Measurements from ENCODE around the gene OPCML.

The OPCML gene

GRCh38 chr11:132972565-132972964, 559.7 kb downstream of the OPCML start:
- TF ChIP-seq, protein P1, sequence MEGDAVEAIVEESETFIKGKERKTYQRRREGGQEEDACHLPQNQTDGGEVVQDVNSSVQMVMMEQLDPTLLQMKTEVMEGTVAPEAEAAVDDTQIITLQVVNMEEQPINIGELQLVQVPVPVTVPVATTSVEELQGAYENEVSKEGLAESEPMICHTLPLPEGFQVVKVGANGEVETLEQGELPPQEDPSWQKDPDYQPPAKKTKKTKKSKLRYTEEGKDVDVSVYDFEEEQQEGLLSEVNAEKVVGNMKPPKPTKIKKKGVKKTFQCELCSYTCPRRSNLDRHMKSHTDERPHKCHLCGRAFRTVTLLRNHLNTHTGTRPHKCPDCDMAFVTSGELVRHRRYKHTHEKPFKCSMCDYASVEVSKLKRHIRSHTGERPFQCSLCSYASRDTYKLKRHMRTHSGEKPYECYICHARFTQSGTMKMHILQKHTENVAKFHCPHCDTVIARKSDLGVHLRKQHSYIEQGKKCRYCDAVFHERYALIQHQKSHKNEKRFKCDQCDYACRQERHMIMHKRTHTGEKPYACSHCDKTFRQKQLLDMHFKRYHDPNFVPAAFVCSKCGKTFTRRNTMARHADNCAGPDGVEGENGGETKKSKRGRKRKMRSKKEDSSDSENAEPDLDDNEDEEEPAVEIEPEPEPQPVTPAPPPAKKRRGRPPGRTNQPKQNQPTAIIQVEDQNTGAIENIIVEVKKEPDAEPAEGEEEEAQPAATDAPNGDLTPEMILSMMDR (conservative IDR thresholded peaks at IDR 0.05; ENCODE audit: low read depth): no peak
- no peak overlapping the region for H3K27ac ChIP-seq
- DNase-seq (ENCODE audit: low spot score): no peak
- ChIA-PET CTCF (no interaction called here), POLR2A (ENCODE audit: low non-redundant PET) (no interaction called here)

- H3K27ac ChIP-seq: no peak overlapping the region
- DNase-seq (ENCODE audit: low spot score): no peak
- TF ChIP-seq, protein P1 (conservative IDR thresholded peaks at IDR 0.05; ENCODE audit: low read depth): no peak
- POLR2A ChIA-PET (ENCODE audit: low non-redundant PET): no interaction called here
- CTCF ChIA-PET: interaction anchor here (0.7 kb wide), 1 partner anchor 1789 kb away, joined by 5 read pairs; no protein-coding TSS in a partner anchor
Measured at GRCh38 chr11:132971351-132971750, 561.0 kb downstream of the OPCML start.

DNA sequence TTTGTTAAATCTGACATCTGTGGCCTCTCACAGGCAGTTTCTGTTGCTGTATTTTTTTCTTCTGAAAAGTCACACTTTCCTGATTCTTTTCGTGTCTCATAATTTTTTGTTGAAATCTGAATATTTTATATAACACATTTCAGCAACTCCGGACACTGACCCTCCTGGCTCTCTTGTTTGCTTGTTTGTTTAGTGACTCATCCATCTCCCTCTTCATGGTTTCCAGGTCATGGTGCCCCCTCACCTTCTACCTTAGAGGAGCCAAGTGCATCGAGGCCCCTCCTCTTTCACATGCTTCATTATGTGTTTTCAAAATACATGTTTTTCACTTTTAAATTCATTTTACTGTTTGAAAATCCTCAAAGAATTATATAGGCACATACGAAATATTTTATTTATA, 562.4 kb downstream of the OPCML start:
- ChIA-PET POLR2A (ENCODE audit: low non-redundant PET) (no interaction called here), CTCF (no interaction called here)

GRCh38 chr11:132962041-132962440, 570.3 kb downstream of the OPCML start:
- no peak for DNase-seq (ENCODE audit: low spot score)
- CTCF ChIA-PET: no interaction called here
- POLR2A ChIA-PET (ENCODE audit: low non-redundant PET): no interaction called here

More for the DNA sequence above, 562.4 kb downstream of the OPCML start:
- DNase-seq (ENCODE audit: low spot score): no peak
- TF ChIP-seq, protein P1 (conservative IDR thresholded peaks at IDR 0.05; ENCODE audit: low read depth): no peak
- H3K27ac ChIP-seq: no peak overlapping the region

GRCh38 chr11:132961453-132961852, 570.8 kb downstream of the OPCML start:
- no peak overlapping the region for H3K27ac ChIP-seq
- no peak for DNase-seq (ENCODE audit: low spot score)
- CTCF ChIA-PET: no interaction called here
- TF ChIP-seq, protein P1 (conservative IDR thresholded peaks at IDR 0.05; ENCODE audit: low read depth): no peak
- POLR2A ChIA-PET (ENCODE audit: low non-redundant PET): no interaction called here

More at GRCh38 chr11:132962041-132962440, 570.3 kb downstream of the OPCML start:
- H3K27ac ChIP-seq: no peak overlapping the region
- TF ChIP-seq, protein P1 (conservative IDR thresholded peaks at IDR 0.05; ENCODE audit: low read depth): no peak

DNA sequence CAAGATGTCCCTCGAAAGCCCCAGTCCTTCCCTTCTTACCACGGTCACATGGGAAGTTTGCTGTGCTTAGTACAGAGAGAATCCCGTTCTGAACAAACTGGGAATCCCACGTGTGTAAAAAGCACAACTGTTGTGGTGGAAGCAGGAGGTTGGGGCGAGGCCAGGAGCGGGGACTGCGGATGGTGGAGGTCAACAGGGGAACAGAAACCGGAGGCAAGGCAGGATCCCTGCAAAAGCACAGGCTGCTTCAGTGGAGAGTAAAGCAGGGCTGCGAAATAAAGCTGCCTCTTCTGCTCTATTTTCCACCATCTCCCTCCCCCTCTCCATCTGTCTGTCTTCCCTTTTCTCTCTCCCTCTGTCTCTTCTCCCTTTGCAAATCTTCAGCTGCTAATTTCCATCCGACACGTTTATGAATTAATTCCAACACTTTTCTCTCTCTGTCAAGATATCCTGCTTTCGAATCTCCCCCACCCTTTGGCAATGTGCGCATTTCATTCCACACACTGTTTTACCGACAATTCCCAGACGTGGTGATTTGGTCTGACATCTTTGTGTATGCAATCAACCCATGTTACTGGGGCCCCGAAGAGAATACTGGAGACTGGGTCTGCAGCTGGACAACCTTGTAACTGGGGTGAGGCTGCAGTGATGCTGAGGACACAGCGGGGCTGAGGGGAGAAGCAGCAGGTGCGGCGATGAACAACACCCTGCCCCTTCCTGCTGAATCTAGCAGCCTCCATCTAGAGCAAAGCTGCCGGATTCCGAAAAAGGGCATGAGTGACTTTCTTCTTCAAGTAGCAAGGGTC, 571.8 kb downstream of the OPCML start:
- POLR2A ChIA-PET (ENCODE audit: low non-redundant PET): no interaction called here
- no peak for DNase-seq (ENCODE audit: low spot score)
- CTCF ChIA-PET: no interaction called here
- TF ChIP-seq, protein P1 (conservative IDR thresholded peaks at IDR 0.05; ENCODE audit: low read depth): no peak
- no peak overlapping the region for H3K27ac ChIP-seq
